ENCODE data around the gene SLC44A3.

SLC44A3 gene

GRCh38 chr1:94907136-94907535 lies 87.0 kb downstream of the SLC44A3 start:
- TF ChIP-seq, protein P1, sequence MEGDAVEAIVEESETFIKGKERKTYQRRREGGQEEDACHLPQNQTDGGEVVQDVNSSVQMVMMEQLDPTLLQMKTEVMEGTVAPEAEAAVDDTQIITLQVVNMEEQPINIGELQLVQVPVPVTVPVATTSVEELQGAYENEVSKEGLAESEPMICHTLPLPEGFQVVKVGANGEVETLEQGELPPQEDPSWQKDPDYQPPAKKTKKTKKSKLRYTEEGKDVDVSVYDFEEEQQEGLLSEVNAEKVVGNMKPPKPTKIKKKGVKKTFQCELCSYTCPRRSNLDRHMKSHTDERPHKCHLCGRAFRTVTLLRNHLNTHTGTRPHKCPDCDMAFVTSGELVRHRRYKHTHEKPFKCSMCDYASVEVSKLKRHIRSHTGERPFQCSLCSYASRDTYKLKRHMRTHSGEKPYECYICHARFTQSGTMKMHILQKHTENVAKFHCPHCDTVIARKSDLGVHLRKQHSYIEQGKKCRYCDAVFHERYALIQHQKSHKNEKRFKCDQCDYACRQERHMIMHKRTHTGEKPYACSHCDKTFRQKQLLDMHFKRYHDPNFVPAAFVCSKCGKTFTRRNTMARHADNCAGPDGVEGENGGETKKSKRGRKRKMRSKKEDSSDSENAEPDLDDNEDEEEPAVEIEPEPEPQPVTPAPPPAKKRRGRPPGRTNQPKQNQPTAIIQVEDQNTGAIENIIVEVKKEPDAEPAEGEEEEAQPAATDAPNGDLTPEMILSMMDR (IDR thresholded peaks at IDR 0.05; ENCODE audit: borderline replicate concordance, insufficient read depth, low read depth, low read length), result no peak
- no peak overlapping the region for H3K4me3 ChIP-seq (ENCODE audit: low read depth, low read length)

DNA sequence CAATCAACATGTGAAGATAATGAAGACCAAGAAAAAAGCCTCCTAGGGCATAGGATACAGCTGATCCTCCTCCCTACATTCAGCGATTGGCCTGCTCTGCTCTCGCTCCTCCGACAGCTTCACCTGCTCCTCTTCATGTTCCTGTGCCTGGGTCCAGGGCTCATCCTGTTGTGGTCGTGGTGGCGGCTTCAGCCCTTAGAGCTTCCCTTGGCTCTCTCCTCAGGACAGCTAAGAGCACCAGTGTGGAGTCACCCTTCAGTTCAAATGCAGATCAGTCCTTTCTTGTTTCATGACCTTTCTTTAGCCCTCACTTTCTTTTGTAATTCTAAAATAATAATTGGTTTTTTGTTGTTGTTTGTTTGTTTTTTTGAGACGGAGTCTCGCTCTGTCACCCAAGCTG lies 88.0 kb downstream of the SLC44A3 start:
- no peak overlapping the region for H3K4me3 ChIP-seq (ENCODE audit: low read depth, low read length)
- TF ChIP-seq, protein P1 (IDR thresholded peaks at IDR 0.05; ENCODE audit: borderline replicate concordance, insufficient read depth, low read depth, low read length), result no peak

DNA sequence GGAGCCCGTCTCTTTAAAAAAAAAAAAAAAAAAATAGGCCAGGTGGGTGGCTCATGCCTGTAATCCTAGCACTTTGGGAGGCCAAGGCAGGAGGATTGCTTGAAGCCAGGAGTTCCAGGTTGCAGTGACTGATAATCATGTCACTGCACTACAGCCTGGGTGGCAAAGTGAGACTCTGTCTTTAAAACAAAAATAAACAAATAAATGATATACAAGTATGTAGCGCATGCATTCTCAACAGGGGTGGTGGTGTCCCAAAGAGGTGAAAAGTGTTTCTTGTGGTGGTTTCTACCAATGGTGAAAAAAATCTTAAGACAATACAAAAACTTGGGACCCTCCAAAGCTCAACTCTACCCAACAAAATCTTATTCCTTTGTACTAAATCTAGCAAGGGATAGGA lies 88.8 kb downstream of the SLC44A3 start:
- TF ChIP-seq, protein P1 (IDR thresholded peaks at IDR 0.05; ENCODE audit: borderline replicate concordance, insufficient read depth, low read depth, low read length), result no peak
- no peak overlapping the region for H3K4me3 ChIP-seq (ENCODE audit: low read depth, low read length)

DNA sequence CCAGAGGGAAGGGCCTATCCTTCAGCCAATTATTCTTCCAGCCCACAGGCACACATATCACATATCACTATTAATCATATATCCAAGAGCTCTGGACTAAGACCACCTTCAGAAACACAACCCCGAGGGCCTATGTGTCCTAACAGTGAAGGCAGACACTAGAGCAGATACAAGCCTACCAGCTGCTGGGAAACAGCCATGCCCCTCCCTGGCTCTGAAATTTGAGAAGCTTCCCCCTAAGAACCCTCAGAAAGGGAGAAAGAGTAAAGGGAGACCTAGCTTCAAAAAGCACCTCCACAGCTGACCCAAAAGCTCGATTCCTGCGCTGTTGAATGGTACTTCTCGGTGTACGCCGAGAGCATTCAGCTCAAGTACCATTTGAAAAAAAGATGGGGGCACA lies 89.3 kb downstream of the SLC44A3 start:
- TF ChIP-seq, protein P1 (IDR thresholded peaks at IDR 0.05; ENCODE audit: borderline replicate concordance, insufficient read depth, low read depth, low read length), result no peak

GRCh38 chr1:94912263-94913184 lies 92.4 kb downstream of the SLC44A3 start:
- TF ChIP-seq, protein P1 (IDR thresholded peaks at IDR 0.05; ENCODE audit: borderline replicate concordance, insufficient read depth, low read depth, low read length), result no peak

More for the DNA sequence above, 89.3 kb downstream of the SLC44A3 start:
- no peak overlapping the region for H3K4me3 ChIP-seq (ENCODE audit: low read depth, low read length)

DNA sequence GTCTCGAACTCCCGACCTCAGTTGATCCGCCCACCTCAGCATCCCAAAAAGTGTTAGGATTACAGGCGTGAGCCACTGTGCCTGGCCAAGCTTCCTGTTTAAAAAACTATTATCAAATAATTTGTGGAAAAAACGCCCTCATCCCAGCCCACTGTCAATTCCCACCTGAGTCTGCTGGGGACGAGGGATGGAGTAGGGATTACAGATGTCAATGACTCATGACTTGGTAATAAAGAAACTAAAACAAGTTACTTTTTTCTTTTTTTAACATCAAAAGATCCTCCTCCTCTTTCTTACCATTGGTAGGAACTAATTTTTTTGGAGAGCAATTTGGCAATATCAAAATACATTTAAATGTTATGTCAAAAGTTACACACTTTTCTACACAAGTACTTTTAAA lies 97.1 kb downstream of the SLC44A3 start:
- TF ChIP-seq, protein P1 (IDR thresholded peaks at IDR 0.05; ENCODE audit: borderline replicate concordance, insufficient read depth, low read depth, low read length), result no peak
- H3K4me3 ChIP-seq (ENCODE audit: low read depth, low read length), result no peak overlapping the region

More at GRCh38 chr1:94912263-94913184, 92.4 kb downstream of the SLC44A3 start:
- H3K4me3 ChIP-seq (ENCODE audit: low read depth, low read length), result no peak overlapping the region

Data from GM12875 (cell line).